ENCODE results near the gene CHN2.

DNA sequence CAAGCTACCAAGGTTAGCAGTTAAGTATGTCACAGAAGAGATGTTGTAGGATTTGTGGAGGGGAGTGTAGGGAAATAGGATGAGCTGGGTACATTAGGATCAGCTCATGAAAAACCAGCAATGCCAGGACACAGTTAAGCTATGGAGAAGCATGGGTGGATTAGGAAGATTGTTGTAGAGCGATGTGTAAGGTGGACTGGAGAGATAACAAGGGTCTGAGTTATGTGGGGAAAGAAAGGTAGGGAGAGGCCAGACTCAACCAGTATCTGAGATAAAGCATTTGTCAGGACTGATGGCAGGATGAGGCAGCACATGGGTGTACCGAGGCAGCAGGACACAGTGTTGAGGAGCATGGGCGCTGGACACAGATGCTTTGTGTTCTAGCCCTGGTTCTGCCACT lies 283.7 kb downstream of the CHN2 start:
- no peak for TF ChIP-seq SPI1 (IDR thresholded peaks at IDR 0.05; ENCODE audit: low read depth, low read length)
- no peak for TF ChIP-seq POLR2AphosphoS5 (IDR thresholded peaks at IDR 0.05; ENCODE audit: low read depth, low read length)
- no peak for TF ChIP-seq POLR2A (IDR thresholded peaks at IDR 0.05; ENCODE audit: low read depth, low read length)
